Sigmoid colon (tissue), 7 donors: Measurements from ENCODE around the gene PLEKHA8. TPM values are rescaled to one million over a fixed set of nuclear protein-coding genes. Genes with fewer than 3 reads are reported as not detected.

Experiments used
- DNase-seq: peaks from one replicate; pipeline ENCODE4 v3.0.0-alpha.2; 2019
- H3K27ac ChIP-seq, 4 donors: fragments of 200-600 bp; sonication (generic); one replicate each; pipeline ENCODE4 v1.5.1; 2016 to 2019; ENCODE audit warnings: mild to moderate bottlenecking in 1 of 4
- H3K27me3 ChIP-seq, 3 donors: fragments of 200-600 bp; sonication (generic); one replicate each; pipeline ENCODE4 v1.5.1; 2019; ENCODE audit warnings: mild to moderate bottlenecking in 1 of 3
- H3K36me3 ChIP-seq, 4 donors: fragments of 200-600 bp; sonication (generic); one replicate each; pipeline ENCODE4 v1.5.1; 2016 to 2019
- H3K4me1 ChIP-seq, 4 donors: fragments of 200-600 bp; sonication (generic); one replicate each; pipeline ENCODE4 v1.5.1; 2017 to 2019
- H3K4me3 ChIP-seq, 4 donors: fragments of 200-600 bp; sonication (generic); one replicate each; pipeline ENCODE4 v1.5.1; 2017 to 2019; ENCODE audit warnings: mild to moderate bottlenecking in 2 of 4, moderate library complexity in 1 of 4
- H3K9me3 ChIP-seq, 4 donors: fragments of 200-600 bp in 3 of 4; sonication (generic) in 3 of 4; one replicate each; pipeline versions ENCODE4 v1.5.1 to v1.6.1; 2013 to 2019
- CTCF ChIP-seq, 4 experiments: fragments of 450-650 bp in 3 of 4; fragments of 200-600 bp in 1 of 4; IDR thresholded peaks; one replicate each; pipeline ENCODE4 v1.5.1; 2016 to 2019; ENCODE audit warnings: antibody characterized with exemption in 4 of 4, mild to moderate bottlenecking in 3 of 4, moderate library complexity in 2 of 4
- EP300 ChIP-seq, 4 donors: sonication (generic); formaldehyde crosslinking; IDR thresholded peaks; one replicate each; pipeline ENCODE4 v1.6.1; 2017; ENCODE audit warnings: antibody characterized with exemption in 4 of 4
- POLR2A ChIP-seq, 2 donors: fragments of 450-650 bp; IDR thresholded peaks; one replicate each; pipeline ENCODE4 v1.6.1; 2016; ENCODE audit warnings: antibody characterized with exemption in 2 of 2, mild to moderate bottlenecking in 2 of 2, moderate library complexity in 2 of 2
- POLR2AphosphoS5 ChIP-seq, 4 donors: sonication (generic); formaldehyde crosslinking; IDR thresholded peaks; one replicate each; pipeline ENCODE4 v1.6.1; 2017; ENCODE audit warnings: antibody characterized with exemption in 4 of 4
- WGBS, 2 donors: extraction: QIAGEN DNeasy Blood & Tissue Kit; methylation state at CpG; one replicate each; pipeline ENCODE4 v1.1.7; 2013; 5-methylcytosine and 5-hydroxymethylcytosine counted together
- intact Hi-C: fragments of 100-400 bp; cut with DNase I; formaldehyde crosslinking; loops from one replicate; pipeline ENCODE4 v1.15.1; 2023
- polyA plus RNA-seq, 3 donors: library from polyadenylated mRNA; stranded (reverse); fragments of 200-250 nt; gene quantifications; one replicate each; pipeline ENCODE4 v1.2.3, GENCODE V29; 2013
- total RNA-seq, 4 donors: library from RNA; depleted of rRNA; stranded (reverse); fragments of >200 nt; gene quantifications; one replicate each; pipeline ENCODE4 v1.1.0, GENCODE V29; 2016
- donor health status: healthy with polysubstance abuse.
- donor health status: Bipolar disorder and iron deficiency.
- donor health status: healthy.

The PLEKHA8 gene
- total and polyA plus RNA-seq, 7 donors, result 3.2 to 12.2 (median 7.7) TPM

- Histone ChIP-seq H3K4me3 (no peak overlapping the region), H3K27me3 (no peaks in the 10 kb centered on the region), H3K9me3 (no peaks in the 10 kb centered on the region), H3K27ac (peak overlapping the region; percentile 4 to 45 (median 22)), H3K36me3 (peaks cover 0 to 19% (median 2%) of the 10 kb centered on the region in 4 donors), H3K4me1 (peaks cover 0 to 23% (median 0%) of the 10 kb centered on the region in 4 donors)
- no peak for DNase-seq
- intact Hi-C loops, result loop anchor here (5.0 kb wide), 1 partner anchor 389 kb away; no protein-coding TSS in a partner anchor
- TF ChIP-seq POLR2AphosphoS5 (IDR thresholded peaks at IDR 0.05) (no peak), EP300 (IDR thresholded peaks at IDR 0.05) (no peak), POLR2A (IDR thresholded peaks at IDR 0.05) (no peak), CTCF (IDR thresholded peaks at IDR 0.05) (no peak)
- 46 to 78% methylated on average over 13 of the region's 13 CpGs for WGBS, 2 donors
Measured at GRCh38 chr7:30163231-30163894, 135.2 kb downstream of the PLEKHA8 start.

GRCh38 chr7:30164567-30164966 is 136.4 kb downstream of the PLEKHA8 start:
- Histone ChIP-seq H3K4me1 (peaks cover 0 to 22% (median 0%) of the 10 kb centered on the region in 4 donors), H3K36me3 (peaks cover 0 to 7% (median 1%) of the 10 kb centered on the region in 4 donors), H3K27me3 (no peaks in the 10 kb centered on the region), H3K4me3 (no peak overlapping the region), H3K27ac (peak overlapping the region in 1 of 4 donors; percentile 45), H3K9me3 (no peaks in the 10 kb centered on the region)
- TF ChIP-seq CTCF (IDR thresholded peaks at IDR 0.05) (peak in 3 of 4 experiments; percentile 32 to 45 (median 42)), POLR2AphosphoS5 (IDR thresholded peaks at IDR 0.05) (no peak), EP300 (IDR thresholded peaks at IDR 0.05) (no peak)
- intact Hi-C loops, result loop anchor here (5.0 kb wide), 1 partner anchor 388 kb away; no protein-coding TSS in a partner anchor
- no peak for DNase-seq
- 74 to 81% methylated on average over 6 of the region's 6 CpGs for WGBS, 2 donors

GRCh38 chr7:30165590-30165989 is 137.4 kb downstream of the PLEKHA8 start:
- no peak for DNase-seq
- Histone ChIP-seq H3K4me1 (peaks cover 0 to 24% (median 0%) of the 10 kb centered on the region in 4 donors), H3K4me3 (no peak overlapping the region), H3K36me3 (no peaks in the 10 kb centered on the region), H3K27me3 (no peaks in the 10 kb centered on the region), H3K9me3 (no peaks in the 10 kb centered on the region), H3K27ac (no peak overlapping the region)
- 29 to 75% methylated on average over 3 of the region's 3 CpGs for WGBS, 2 donors
- intact Hi-C loops, result no loop called here
- TF ChIP-seq POLR2AphosphoS5 (IDR thresholded peaks at IDR 0.05), result no peak
- no peak for TF ChIP-seq CTCF (IDR thresholded peaks at IDR 0.05)
- no peak for TF ChIP-seq EP300 (IDR thresholded peaks at IDR 0.05)
- TF ChIP-seq POLR2A (IDR thresholded peaks at IDR 0.05), result no peak

- no peaks in the 10 kb centered on the region for H3K9me3 ChIP-seq
- WGBS, 2 donors, result 47 to 80% methylated on average over 12 of the region's 12 CpGs
- TF ChIP-seq CTCF (IDR thresholded peaks at IDR 0.05) (no peak), EP300 (IDR thresholded peaks at IDR 0.05) (no peak), POLR2AphosphoS5 (IDR thresholded peaks at IDR 0.05) (no peak)
- no peaks in the 10 kb centered on the region for H3K27me3 ChIP-seq
- intact Hi-C loops, result loop anchor here (2.0 kb wide), 1 partner anchor 247 kb away; no protein-coding TSS in a partner anchor
- H3K4me1 ChIP-seq, result peaks cover 0 to 24% (median 0%) of the 10 kb centered on the region in 4 donors
- DNase-seq, result no peak
- H3K4me3 ChIP-seq, result no peak overlapping the region
- H3K27ac ChIP-seq, result no peak overlapping the region
- no peaks in the 10 kb centered on the region for H3K36me3 ChIP-seq
Measured at GRCh38 chr7:30166155-30166840, 138.1 kb downstream of the PLEKHA8 start.
